NK-92 (cell line): Measurements from ENCODE around the gene OSTC.

Experiments used
- DNase-seq: peaks from one replicate; lab custom pipeline; 2025; ENCODE audit not compliant: unreplicated experiment; lab: John Stamatoyannopoulos, UW

The OSTC gene

DNA sequence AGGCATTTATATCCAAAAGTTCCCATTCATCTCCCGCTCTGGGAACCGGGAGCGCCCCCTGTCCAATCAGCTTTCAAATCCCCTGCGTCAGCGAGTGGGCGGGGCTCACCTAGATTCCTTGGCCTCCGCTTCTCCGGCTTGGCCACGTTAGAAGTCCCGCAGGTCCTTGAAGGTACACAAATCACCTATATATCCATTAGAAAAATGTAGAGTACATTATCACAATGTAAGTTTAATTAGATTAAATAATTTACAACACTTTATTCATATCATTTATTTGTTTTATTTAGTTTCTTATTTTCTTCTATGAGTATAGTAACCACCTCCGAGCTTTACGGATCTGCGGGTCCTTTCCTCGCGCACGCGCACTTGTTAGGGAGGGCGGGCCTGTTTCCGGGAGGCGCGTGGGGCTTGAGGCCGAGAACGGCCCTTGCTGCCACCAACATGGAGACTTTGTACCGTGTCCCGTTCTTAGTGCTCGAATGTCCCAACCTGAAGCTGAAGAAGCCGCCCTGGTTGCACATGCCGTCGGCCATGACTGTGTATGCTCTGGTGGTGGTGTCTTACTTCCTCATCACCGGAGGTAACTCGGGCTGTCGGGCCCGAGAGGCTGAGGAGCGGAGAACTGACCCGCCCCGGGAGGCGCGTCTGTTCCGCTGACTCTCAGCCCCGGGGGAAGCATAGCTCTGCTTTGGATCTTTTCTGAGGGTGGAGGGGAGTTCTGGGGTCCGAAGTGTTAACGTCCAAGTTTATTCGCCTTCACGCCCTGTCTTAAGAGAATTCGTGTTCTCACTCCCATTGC lies at the start of gene OSTC:
TSS of gene OSTC (plus strand) at position 388 of the 802 bp plus-strand sequence. CDS start at position 445, 57 bp downstream.
- peak; percentile 53 for DNase-seq

GRCh38 chr4:108601106-108601505 lies 49.3 kb upstream of the OSTC start:
- no peak for DNase-seq

- no peak for DNase-seq
Observed at GRCh38 chr4:108601532-108601931, 48.9 kb upstream of the OSTC start.

DNA sequence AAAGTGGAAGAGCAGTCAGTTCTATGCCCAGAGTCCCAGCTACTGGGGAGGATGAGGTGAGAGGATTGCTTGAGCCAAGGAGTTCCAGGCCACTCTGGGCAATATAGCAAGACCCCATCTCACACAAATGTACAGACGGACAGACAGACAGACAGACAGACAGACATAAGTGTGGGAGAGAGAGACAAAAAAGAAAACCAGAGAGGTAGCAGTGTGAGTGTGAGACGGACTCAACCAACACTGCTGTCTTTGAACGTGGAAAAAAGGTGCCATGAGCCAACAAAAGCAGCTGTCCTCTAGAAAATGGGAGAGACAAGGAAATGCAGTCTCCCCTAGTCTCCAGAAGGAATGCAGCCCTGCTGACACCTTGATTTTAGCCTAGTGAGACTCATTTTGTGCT lies 48.2 kb upstream of the OSTC start:
- no peak for DNase-seq

- DNase-seq, result no peak
Observed at GRCh38 chr4:108607079-108607815, 43.2 kb upstream of the OSTC start.

- no peak for DNase-seq
Observed at GRCh38 chr4:108611365-108611764, 39.0 kb upstream of the OSTC start.

DNA sequence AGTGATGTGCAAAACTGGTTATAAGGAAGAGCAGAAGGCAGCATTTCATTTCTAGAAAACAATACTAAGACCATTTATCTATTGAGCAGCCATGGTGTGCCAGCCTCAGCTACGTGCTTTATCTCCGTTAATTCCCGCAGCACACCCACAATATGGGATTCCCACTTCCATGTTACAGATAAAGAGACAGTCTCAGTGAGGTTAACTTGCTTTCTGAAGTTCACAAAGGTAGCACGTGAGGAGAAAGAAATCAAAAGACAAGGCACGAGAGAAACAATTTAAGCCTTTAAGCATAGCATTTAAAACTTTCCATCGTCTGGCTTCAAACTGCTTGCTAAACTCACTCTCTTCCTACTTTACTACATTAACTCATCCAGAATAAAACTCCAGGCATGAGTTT lies 38.0 kb upstream of the OSTC start:
- no peak for DNase-seq

DNA sequence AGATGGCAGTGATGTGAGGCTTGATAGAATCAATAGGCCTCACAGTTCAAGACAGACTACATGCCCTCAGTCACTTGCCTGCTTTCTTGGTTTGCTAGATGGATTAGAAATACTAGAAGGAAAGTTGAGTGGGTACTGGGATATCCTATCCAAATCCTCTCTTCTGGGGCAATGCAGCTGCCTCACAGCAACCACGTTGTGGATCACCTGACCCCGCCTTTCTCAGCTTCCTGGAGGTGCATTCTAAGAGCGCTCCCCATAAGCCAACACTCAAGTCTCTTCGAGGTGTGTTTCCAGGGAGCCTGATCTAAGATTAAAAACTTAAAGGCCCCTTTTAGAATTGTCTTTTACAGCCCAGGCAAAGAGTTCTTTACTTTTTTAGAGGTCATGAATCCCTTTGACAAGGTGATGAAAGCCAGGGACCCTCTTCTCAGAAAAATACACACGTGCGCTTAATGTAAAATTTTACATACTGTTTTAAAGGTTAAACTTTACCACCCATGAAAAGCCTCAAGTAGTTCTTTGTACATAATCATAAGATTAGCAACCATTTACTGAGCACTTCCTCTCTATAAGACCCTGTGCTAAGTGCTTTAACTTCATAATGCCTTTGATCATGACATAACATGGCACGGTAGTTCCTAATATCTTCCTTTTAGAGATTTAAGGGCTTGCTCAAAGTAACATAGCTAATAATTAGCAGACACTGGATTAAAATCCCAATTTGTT lies 30.9 kb upstream of the OSTC start:
- no peak for DNase-seq

GRCh38 chr4:108620101-108620932 lies 30.1 kb upstream of the OSTC start, which contains the start of gene RPL34:
Gene RPL34 (plus strand): TSS chr4:108620576. CDS start chr4:108621960, 1,384 bp downstream.
- peak; percentile 91 for DNase-seq

GRCh38 chr4:108620933-108621905 lies 29.2 kb upstream of the OSTC start:
- DNase-seq, result no peak

DNA sequence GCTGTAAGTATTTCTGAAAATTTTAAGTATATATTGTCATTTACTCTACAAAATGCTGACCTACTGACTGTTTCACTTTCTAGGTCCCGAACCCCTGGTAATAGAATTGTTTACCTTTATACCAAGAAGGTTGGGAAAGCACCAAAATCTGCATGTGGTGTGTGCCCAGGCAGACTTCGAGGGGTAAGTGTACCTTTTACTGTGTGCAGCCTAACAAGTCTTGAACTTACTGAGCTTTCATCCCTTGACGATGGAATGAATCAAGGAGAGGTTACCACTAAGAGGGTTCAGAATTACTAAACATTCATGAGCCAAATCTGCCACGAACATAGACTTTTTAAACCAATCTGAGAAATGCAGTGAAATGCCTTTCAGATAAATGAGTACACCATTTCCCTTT lies 28.4 kb upstream of the OSTC start:
- DNase-seq, result no peak

- no peak for DNase-seq
Observed at GRCh38 chr4:108622828-108623227, 27.6 kb upstream of the OSTC start.

DNA sequence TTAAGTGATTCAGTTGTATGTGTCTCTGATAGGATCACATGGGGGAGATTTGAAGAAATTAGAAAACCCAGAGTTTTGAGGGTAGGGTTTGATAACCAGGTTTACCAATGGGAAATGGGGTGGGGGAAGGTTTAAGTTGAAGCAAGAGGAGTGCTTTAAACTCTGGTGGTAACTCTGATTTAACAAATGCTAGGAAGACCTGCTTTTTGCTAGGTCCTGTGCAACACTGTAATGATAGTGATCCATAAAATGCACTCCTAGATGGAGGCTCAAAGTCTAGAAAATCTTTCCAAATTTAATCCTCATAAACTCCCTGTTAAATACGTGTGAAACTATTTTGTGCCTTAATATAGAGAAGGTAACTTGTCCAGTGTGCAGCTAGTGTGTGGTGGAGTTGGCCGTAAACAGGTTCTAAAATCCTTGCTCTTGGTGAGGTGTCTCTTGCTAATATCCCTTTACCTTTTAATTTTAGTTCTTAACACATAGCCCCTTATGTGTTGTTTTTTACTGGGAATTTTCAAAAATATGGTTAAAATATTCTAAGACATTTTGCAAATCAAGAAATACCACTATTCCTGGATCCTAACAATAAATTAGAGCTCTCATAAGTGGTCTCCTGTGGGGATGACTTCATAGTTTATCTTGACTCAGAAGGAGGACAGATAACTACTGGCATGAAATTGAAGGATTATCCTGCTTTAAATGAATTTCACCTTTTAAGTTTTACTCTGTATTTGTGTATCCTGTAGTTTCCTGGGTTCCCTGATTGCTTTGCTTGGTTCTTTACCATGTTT lies 25.9 kb upstream of the OSTC start:
- no peak for DNase-seq

DNA sequence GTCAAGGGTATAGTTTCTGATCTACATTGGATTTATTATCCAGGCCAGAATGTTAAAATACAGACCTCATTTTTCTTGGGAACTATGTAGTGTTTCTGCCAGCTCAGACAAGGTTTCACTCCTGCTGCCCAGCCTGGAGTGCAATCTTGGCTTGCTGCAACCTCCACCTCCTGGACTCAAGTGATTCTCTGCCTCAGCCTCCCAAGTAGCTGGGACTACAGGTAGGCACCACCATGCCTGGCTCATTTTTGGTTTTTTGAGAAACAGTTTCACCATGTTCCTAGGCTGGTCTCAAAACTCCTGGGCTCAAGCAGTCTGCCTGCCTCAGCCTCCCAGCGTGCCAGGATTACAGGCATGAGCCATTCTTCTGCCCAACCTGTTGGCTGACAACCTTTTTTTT lies 24.3 kb upstream of the OSTC start:
- DNase-seq, result no peak

- DNase-seq, result no peak
Observed at GRCh38 chr4:108628411-108628810, 22.0 kb upstream of the OSTC start.

- DNase-seq, result no peak
Observed at GRCh38 chr4:108635070-108635655, 15.2 kb upstream of the OSTC start.

GRCh38 chr4:108636246-108636645 lies 14.2 kb upstream of the OSTC start:
- no peak for DNase-seq

GRCh38 chr4:108637856-108638255 lies 12.5 kb upstream of the OSTC start:
- no peak for DNase-seq
